ENCODE measurements around the gene MB21D2.

- TF ChIP-seq GATA2 (IDR thresholded peaks at IDR 0.05; ENCODE audit: low read depth, low read length) (no peak), GATA3 (IDR thresholded peaks at IDR 0.05; ENCODE audit: low read depth, low read length) (no peak)
Observed at GRCh38 chr3:192870822-192871221, 46.8 kb downstream of the MB21D2 start.

Measured in SH-SY5Y (cell line).